CD4-positive, alpha-beta T cell (primary cell): ENCODE data around the gene QPCT. TPM values are rescaled to one million over a fixed set of nuclear protein-coding genes. Genes with fewer than 3 reads are reported as not detected.
A peak's percentile ranks its signal among the peaks of the same experiment; 100 is the strongest.

Experiments
- ATAC-seq: fragments of 200-7000 bp; cut with Tn5 transposase; one replicate; pipeline ENCODE4 v1.10.0; 2022; ENCODE audit warnings: mild to moderate bottlenecking; ENCODE audit not compliant: poor library complexity
- CTCF ChIA-PET: fragments of 350-600 bp; sonication (Branson Sonifier 250); formaldehyde crosslinking; loops from one replicate; lab custom pipeline; 2021; ENCODE audit warnings: antibody characterized with exemption, inconsistent platforms; lab: Charles Lee
- POLR2A ChIA-PET: fragments of 350-600 bp; sonication (Branson Sonifier 250); formaldehyde crosslinking; loops from one replicate; lab custom pipeline; 2021; ENCODE audit warnings: antibody characterized with exemption, inconsistent platforms; lab: Charles Lee
- DNase-seq, 14 experiments: peaks; one replicate each; pipeline ENCODE4 v3.0.0-alpha.2; 2013 to 2020; ENCODE audit warnings: mixed read lengths in 2 of 14
- H3K27ac ChIP-seq, 2 donors: one replicate each; pipeline versions ENCODE4 v1.5.1 to v1.7.0; 2013; ENCODE audit warnings: low read length in 2 of 2, low read depth in 1 of 2, mild to moderate bottlenecking in 1 of 2
- H3K27me3 ChIP-seq, 2 experiments: 1 replicate in 1 of 2; 2 replicates in 1 of 2; pipeline versions ENCODE4 v1.6.1 to v1.7.0; 2013; ENCODE audit warnings: low read length in 2 of 2, control low read depth in 1 of 2, mild to moderate bottlenecking in 1 of 2, moderate library complexity in 1 of 2; ENCODE audit not compliant: insufficient read depth in 2 of 2, control insufficient read depth in 1 of 2
- H3K36me3 ChIP-seq: one replicate; pipeline ENCODE4 v1.6.1; 2013; ENCODE audit warnings: low read length, control low read depth; ENCODE audit not compliant: insufficient read depth
- H3K4me1 ChIP-seq: one replicate; pipeline ENCODE4 v1.6.1; 2013; ENCODE audit warnings: low read length, control low read depth; ENCODE audit not compliant: insufficient read depth
- H3K4me3 ChIP-seq: one replicate; pipeline ENCODE4 v1.5.1; 2013; ENCODE audit warnings: mild to moderate bottlenecking, low read length, moderate library complexity
- H3K9me3 ChIP-seq, 2 experiments: 1 replicate in 1 of 2; 2 replicates in 1 of 2; pipeline versions ENCODE4 v1.6.1 to v1.7.0; 2013; ENCODE audit warnings: low read length in 2 of 2, mild to moderate bottlenecking in 2 of 2, control low read depth in 1 of 2, moderate library complexity in 1 of 2; ENCODE audit not compliant: control insufficient read depth in 1 of 2, insufficient read depth in 1 of 2
- H3K27ac Mint-ChIP-seq: one replicate; pipeline ENCODE4 v1.8.0; 2020; ENCODE audit warnings: mixed read lengths
- H3K27me3 Mint-ChIP-seq: one replicate; pipeline ENCODE4 v1.8.0; 2021; ENCODE audit warnings: mixed read lengths
- H3K36me3 Mint-ChIP-seq: one replicate; pipeline ENCODE4 v1.8.0; 2021; ENCODE audit warnings: low read depth, mixed read lengths
- H3K4me1 Mint-ChIP-seq: one replicate; pipeline ENCODE4 v1.8.0; 2021; ENCODE audit warnings: low read depth, mixed read lengths
- H3K4me3 Mint-ChIP-seq: one replicate; pipeline ENCODE4 v1.8.0; 2020; ENCODE audit warnings: mild to moderate bottlenecking, mixed read lengths
- H3K9me3 Mint-ChIP-seq: one replicate; pipeline ENCODE4 v1.8.0; 2020; ENCODE audit warnings: mixed read lengths
- intact Hi-C, 2 experiments: fragments of 100-400 bp; cut with DNase I in 1 of 2; cut with micrococcal nuclease in 1 of 2; formaldehyde crosslinking; loops; one replicate each; pipeline versions ENCODE4 v1.15.1 to v1.9.0; 2023 to 2025; cut with DNase I, micrococcal nuclease
- total RNA-seq, 174 experiments: library from RNA in 2 of 174; stranded (reverse) in 2 of 174; gene quantifications; one replicate each; pipeline ENCODE4 v1.2.3 and lab custom pipeline; 2021 to 2026
- TF ChIP-seq, protein P1 (sequence below): fragments of 200-600 bp; IDR thresholded peaks from one replicate; pipeline ENCODE4 v1.8.0; 2022; ENCODE audit warnings: antibody characterized with exemption, mild to moderate bottlenecking

Gene QPCT
- total RNA-seq, 2 experiments from 2014 or later: 0.53 to 0.71 TPM

DNA sequence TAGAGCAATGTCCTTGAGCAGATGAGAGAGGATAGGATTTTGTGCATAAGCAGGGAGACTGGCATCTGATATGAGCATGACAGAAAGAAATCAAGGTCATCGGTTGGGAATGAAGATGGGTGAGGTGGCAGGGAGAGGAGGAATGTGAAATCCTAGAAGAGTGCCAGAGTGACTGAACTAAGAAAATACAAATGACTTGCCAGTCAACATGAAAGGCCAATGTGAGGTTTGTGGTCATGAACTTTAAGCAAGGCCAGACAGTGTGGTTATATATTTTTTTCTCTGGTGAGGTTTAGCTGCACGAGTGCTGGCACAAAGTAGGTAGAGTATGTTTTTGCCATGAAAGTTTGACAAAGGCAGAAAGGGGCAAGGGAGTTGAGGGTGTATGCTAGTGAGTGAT lies 21.2 kb downstream of the QPCT start:
- Mint-ChIP-seq H3K4me3 (no peak overlapping the region), H3K36me3 (no peaks in the 10 kb centered on the region), H3K4me1 (no peaks in the 10 kb centered on the region), H3K27ac (no peak overlapping the region), H3K27me3 (peaks cover 23% of the 10 kb centered on the region), H3K9me3 (no peaks in the 10 kb centered on the region)
- ATAC-seq: no peak
- H3K4me3 ChIP-seq: no peak overlapping the region
- H3K27ac ChIP-seq: no peak overlapping the region
- H3K4me1 ChIP-seq: peaks cover 21% of the 10 kb centered on the region
- peak in 1 of 14 experiments; percentile 31 for DNase-seq
- peaks cover 8 to 18% of the 10 kb centered on the region in 2 experiments for H3K27me3 ChIP-seq
- intact Hi-C loops: no loop called here
- H3K36me3 ChIP-seq: no peaks in the 10 kb centered on the region
- POLR2A ChIA-PET: interaction anchor here (1.2 kb wide), 1 partner anchor 12 kb away, joined by 3 read pairs; no protein-coding TSS in a partner anchor
- CTCF ChIA-PET: no interaction called here
- no peaks in the 10 kb centered on the region for H3K9me3 ChIP-seq
- TF ChIP-seq, protein P1, sequence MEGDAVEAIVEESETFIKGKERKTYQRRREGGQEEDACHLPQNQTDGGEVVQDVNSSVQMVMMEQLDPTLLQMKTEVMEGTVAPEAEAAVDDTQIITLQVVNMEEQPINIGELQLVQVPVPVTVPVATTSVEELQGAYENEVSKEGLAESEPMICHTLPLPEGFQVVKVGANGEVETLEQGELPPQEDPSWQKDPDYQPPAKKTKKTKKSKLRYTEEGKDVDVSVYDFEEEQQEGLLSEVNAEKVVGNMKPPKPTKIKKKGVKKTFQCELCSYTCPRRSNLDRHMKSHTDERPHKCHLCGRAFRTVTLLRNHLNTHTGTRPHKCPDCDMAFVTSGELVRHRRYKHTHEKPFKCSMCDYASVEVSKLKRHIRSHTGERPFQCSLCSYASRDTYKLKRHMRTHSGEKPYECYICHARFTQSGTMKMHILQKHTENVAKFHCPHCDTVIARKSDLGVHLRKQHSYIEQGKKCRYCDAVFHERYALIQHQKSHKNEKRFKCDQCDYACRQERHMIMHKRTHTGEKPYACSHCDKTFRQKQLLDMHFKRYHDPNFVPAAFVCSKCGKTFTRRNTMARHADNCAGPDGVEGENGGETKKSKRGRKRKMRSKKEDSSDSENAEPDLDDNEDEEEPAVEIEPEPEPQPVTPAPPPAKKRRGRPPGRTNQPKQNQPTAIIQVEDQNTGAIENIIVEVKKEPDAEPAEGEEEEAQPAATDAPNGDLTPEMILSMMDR: no peak

DNA sequence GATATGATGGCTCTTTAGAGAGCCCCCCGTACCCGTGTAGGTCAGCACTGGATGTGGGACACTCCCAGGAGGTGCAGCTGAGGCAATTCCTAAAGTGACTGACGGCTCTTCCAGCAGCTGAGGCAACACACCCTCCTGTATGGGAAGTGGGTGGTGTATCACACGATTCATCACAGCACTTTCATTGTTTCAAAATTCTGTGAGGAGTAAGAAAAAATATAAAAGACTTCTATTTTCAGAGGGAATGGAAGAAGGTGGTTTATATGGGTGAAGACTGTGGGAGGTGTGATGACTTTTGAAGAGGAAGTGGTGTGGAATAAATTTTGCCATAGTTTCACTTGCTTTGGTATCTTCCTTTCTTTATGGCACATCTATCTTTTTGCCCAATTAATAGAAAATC lies 22.3 kb downstream of the QPCT start:
- H3K27ac Mint-ChIP-seq: no peak overlapping the region
- no peak for ATAC-seq
- H3K27me3 Mint-ChIP-seq: peaks cover 30% of the 10 kb centered on the region
- no peaks in the 10 kb centered on the region for H3K9me3 ChIP-seq
- intact Hi-C loops: no loop called here
- DNase-seq: no peak
- H3K9me3 Mint-ChIP-seq: no peaks in the 10 kb centered on the region
- H3K27ac ChIP-seq: no peak overlapping the region
- ChIA-PET CTCF (interaction anchor here (1.0 to 1.1 kb wide), 2 partner anchors 23 to 29 kb away, joined by 3 read pairs; no protein-coding TSS in a partner anchor), POLR2A (interaction anchor here (1.2 to 1.5 kb wide), 3 partner anchors 9 to 135 kb away, joined by 3 to 5 read pairs (median 3); partner anchors contain the start of genes CEBPZ and NDUFAF7)
- no peaks in the 10 kb centered on the region for H3K36me3 ChIP-seq
- H3K4me3 ChIP-seq: no peak overlapping the region
- H3K4me3 Mint-ChIP-seq: peak overlapping the region; percentile 17
- peaks cover 21% of the 10 kb centered on the region for H3K4me1 ChIP-seq
- H3K27me3 ChIP-seq: peaks cover 4 to 18% of the 10 kb centered on the region in 2 experiments
- no peaks in the 10 kb centered on the region for H3K36me3 Mint-ChIP-seq
- no peaks in the 10 kb centered on the region for H3K4me1 Mint-ChIP-seq
- TF ChIP-seq, protein P1: no peak

DNA sequence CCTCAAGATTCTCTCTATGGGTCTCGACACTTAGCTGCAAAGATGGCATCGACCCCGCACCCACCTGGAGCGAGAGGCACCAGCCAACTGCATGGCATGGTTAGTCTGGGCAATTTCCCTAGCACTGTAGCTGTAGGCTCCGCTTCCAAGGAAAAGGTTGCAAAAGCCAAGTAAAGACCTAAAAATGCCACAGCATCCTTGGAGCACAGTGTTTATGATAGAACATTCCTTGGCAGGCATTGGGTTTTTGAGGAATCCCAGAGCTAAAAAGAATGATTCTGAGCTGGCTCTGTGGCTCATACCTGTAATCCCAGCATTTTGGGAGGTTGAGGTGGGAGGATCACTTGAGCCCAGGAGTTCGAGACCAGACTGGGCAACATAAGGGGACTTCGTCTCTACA lies 22.9 kb downstream of the QPCT start:
- intact Hi-C loops: no loop called here
- TF ChIP-seq, protein P1: no peak
- no peak overlapping the region for H3K4me3 ChIP-seq
- H3K27me3 Mint-ChIP-seq: peaks cover 34% of the 10 kb centered on the region
- no peaks in the 10 kb centered on the region for H3K36me3 Mint-ChIP-seq
- CTCF ChIA-PET: interaction anchor here (0.9 to 1.1 kb wide), 2 partner anchors 10 to 24 kb away, joined by 3 read pairs; no protein-coding TSS in a partner anchor
- no peaks in the 10 kb centered on the region for H3K9me3 ChIP-seq
- POLR2A ChIA-PET: interaction anchor here (1.3 to 1.5 kb wide), 2 partner anchors 8 to 136 kb away, joined by 3 to 5 read pairs; partner anchors contain the start of genes CEBPZ and NDUFAF7
- peak overlapping the region; percentile 17 for H3K4me3 Mint-ChIP-seq
- no peak overlapping the region for H3K27ac ChIP-seq
- no peak for DNase-seq
- H3K9me3 Mint-ChIP-seq: no peaks in the 10 kb centered on the region
- no peaks in the 10 kb centered on the region for H3K4me1 Mint-ChIP-seq
- H3K27ac Mint-ChIP-seq: no peak overlapping the region
- ATAC-seq: no peak
- H3K36me3 ChIP-seq: no peaks in the 10 kb centered on the region
- H3K4me1 ChIP-seq: peaks cover 21% of the 10 kb centered on the region
- H3K27me3 ChIP-seq: peaks cover 6 to 15% of the 10 kb centered on the region in 2 experiments
